HG02642 (cell line): Measurements from ENCODE around the gene CHRNB4.
"Not testable (repeated sequence)": the region's sequence is repeated elsewhere in the genome, so short reads cannot be mapped to it uniquely, and the experiment has no call there.

Experiments
- ATAC-seq: cut with Tn5 transposase; IDR thresholded peaks from one replicate; pipeline ENCODE4 v1.9.1; 2021; ENCODE audit warnings: mild to moderate bottlenecking; ENCODE audit not compliant: unreplicated experiment, poor library complexity

CHRNB4 gene

GRCh38 chr15:78619022-78619950 is 21.7 kb downstream of the CHRNB4 start:
- no peak for ATAC-seq

GRCh38 chr15:78618490-78618934 is 22.5 kb downstream of the CHRNB4 start:
- ATAC-seq, result no peak

GRCh38 chr15:78618064-78618463 is 22.9 kb downstream of the CHRNB4 start:
- ATAC-seq, result no peak

GRCh38 chr15:78617516-78617915 is 23.5 kb downstream of the CHRNB4 start:
- no peak for ATAC-seq

GRCh38 chr15:78617076-78617475 is 23.9 kb downstream of the CHRNB4 start:
- ATAC-seq, result no peak

- ATAC-seq, result no peak
Measured at GRCh38 chr15:78616506-78616905, 24.5 kb downstream of the CHRNB4 start.

- ATAC-seq, result no peak
Measured at GRCh38 chr15:78615151-78615589, 25.8 kb downstream of the CHRNB4 start.

GRCh38 chr15:78614021-78614420 is 27.0 kb downstream of the CHRNB4 start:
- no peak for ATAC-seq

- not testable (repeated sequence) for ATAC-seq
Measured at GRCh38 chr15:78609551-78609950, 31.5 kb downstream of the CHRNB4 start.

- no peak for ATAC-seq
Measured at GRCh38 chr15:78605680-78606079, 35.3 kb downstream of the CHRNB4 start.

GRCh38 chr15:78605201-78605600 is 35.8 kb downstream of the CHRNB4 start:
- ATAC-seq, result no peak

GRCh38 chr15:78604420-78604819 is 36.6 kb downstream of the CHRNB4 start:
- no peak for ATAC-seq

GRCh38 chr15:78603467-78603866 is 37.5 kb downstream of the CHRNB4 start:
- ATAC-seq, result no peak

GRCh38 chr15:78599189-78599588 is 41.8 kb downstream of the CHRNB4 start:
- no peak for ATAC-seq

GRCh38 chr15:78598348-78598747 is 42.7 kb downstream of the CHRNB4 start:
- no peak for ATAC-seq

GRCh38 chr15:78597583-78597982 is 43.4 kb downstream of the CHRNB4 start:
- no peak for ATAC-seq

GRCh38 chr15:78574944-78575343 is 66.1 kb downstream of the CHRNB4 start:
- no peak for ATAC-seq
